ENCODE results near the gene PPM1J.

PPM1J gene

GRCh38 chr1:112676543-112676942 lies 38.6 kb downstream of the PPM1J start:
- Mint-ChIP-seq H3K27ac (no peak overlapping the region), H3K27me3 (no peaks in the 10 kb centered on the region), H3K36me3 (peaks cover 4% of the 10 kb centered on the region), H3K4me3 (no peak overlapping the region), H3K4me1 (peaks cover 31% of the 10 kb centered on the region), H3K9me3 (no peaks in the 10 kb centered on the region)
- ATAC-seq (ENCODE audit: low read depth): peak; percentile 66
- peak in 1 of 2 donors; percentile 25 for DNase-seq (ENCODE audit: low spot score in 2 of 2)

DNA sequence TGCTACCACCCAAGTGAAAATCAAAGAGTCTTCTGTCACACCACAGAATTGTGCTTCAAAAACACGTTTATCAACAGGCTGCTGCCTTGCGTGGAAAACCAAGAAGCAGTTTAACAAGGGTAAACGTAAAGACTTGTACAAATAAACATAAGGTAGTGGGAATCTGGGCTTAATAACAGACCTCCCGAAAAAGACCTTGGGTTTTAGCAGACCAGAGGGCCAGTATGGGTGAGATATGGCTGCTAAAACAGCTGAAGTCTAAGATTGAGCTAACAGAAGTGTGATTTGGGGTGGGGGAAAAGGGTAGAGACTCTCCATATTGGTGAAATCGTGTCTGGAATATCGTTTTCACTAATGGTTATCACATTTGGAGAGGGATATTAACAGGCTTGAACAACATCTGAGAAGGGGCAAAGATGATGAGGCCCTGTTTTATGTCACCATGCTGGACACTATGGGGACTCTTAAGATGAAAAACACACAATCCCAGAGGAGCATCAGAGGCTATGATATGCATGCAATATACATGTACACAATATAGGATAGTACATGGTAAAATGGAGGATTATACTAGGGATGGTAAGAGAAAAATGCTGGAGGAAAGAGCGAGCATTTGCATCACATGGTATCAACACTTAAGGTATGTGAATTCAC lies 39.3 kb downstream of the PPM1J start:
- DNase-seq (ENCODE audit: low spot score in 2 of 2): no peak
- peaks cover 6% of the 10 kb centered on the region for H3K36me3 Mint-ChIP-seq
- ATAC-seq (ENCODE audit: low read depth): no peak
- no peaks in the 10 kb centered on the region for H3K27me3 Mint-ChIP-seq
- peak overlapping the region; percentile 73 for H3K4me3 Mint-ChIP-seq
- H3K4me1 Mint-ChIP-seq: peaks cover 37% of the 10 kb centered on the region
- H3K9me3 Mint-ChIP-seq: no peaks in the 10 kb centered on the region
- H3K27ac Mint-ChIP-seq: no peak overlapping the region

DNA sequence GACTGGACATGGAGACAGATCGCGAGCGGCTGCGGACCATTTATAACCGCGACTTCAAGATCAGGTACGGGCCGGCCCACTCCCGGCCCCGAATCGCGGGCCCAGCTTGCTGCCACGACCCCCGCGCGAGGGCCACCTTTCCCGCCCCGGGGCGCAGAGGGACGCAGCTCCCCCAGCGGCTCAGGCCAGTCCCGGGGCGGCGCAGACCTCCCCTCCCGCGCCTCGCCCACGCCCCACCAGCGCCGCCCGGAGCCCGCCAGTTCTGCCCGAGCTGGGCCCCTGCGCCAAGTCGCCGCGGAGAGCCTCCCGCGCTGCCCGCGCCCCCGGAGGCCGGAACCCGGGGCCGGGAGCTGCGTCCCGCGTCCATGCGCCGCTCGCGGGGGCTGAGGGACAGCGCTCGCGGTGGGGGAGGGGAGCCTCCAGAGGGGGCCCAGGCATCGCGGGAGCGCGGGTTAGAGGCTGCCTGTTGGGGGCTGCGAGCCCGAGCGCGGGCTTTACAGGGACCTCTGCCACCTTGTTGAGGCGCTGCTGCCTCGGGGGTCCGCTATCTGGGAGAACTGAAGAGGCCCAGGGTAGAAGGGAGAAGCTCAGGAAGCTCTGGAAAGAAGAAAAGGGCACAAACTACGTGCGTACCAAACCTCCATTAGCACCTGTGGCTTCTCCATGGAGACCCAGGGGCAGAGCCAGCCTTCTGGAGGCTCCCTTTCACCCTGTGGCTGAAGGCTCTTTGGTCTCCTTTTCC lies 40.0 kb downstream of the PPM1J start:
- peak overlapping the region; percentile 94 for H3K27ac Mint-ChIP-seq
- no peaks in the 10 kb centered on the region for H3K27me3 Mint-ChIP-seq
- peaks cover 37% of the 10 kb centered on the region for H3K4me1 Mint-ChIP-seq
- H3K36me3 Mint-ChIP-seq: peaks cover 12% of the 10 kb centered on the region
- H3K9me3 Mint-ChIP-seq: no peaks in the 10 kb centered on the region
- peak overlapping the region; percentile 100 for H3K4me3 Mint-ChIP-seq
- DNase-seq (ENCODE audit: low spot score in 2 of 2): peak; percentile 14 to 44
- peak; percentile 32 for ATAC-seq (ENCODE audit: low read depth)

- H3K4me1 Mint-ChIP-seq: peaks cover 37% of the 10 kb centered on the region
- H3K27me3 Mint-ChIP-seq: no peaks in the 10 kb centered on the region
- H3K36me3 Mint-ChIP-seq: peaks cover 17% of the 10 kb centered on the region
- ATAC-seq (ENCODE audit: low read depth) (peak; percentile 55), DNase-seq (ENCODE audit: low spot score in 2 of 2) (peak; percentile 17 to 34)
- peak within 1 kb of the TSS; percentile 100 for H3K4me3 Mint-ChIP-seq
- H3K9me3 Mint-ChIP-seq: no peaks in the 10 kb centered on the region
- peak within 1 kb of the TSS; percentile 94 for H3K27ac Mint-ChIP-seq
Measured at GRCh38 chr1:112674440-112674985, 40.6 kb downstream of the PPM1J start, which contains the start of gene MOV10. MOV10 (plus strand) TSS chr1:112674659; CDS start chr1:112674913, 254 bp downstream.

GRCh38 chr1:112673592-112674439 lies 41.3 kb downstream of the PPM1J start:
- DNase-seq (ENCODE audit: low spot score in 2 of 2): peak in 1 of 2 donors; percentile 25
- H3K27ac Mint-ChIP-seq: peak overlapping the region; percentile 94
- H3K27me3 Mint-ChIP-seq: no peaks in the 10 kb centered on the region

GRCh38 chr1:112672842-112673241 lies 42.3 kb downstream of the PPM1J start:
- no peaks in the 10 kb centered on the region for H3K9me3 Mint-ChIP-seq
- H3K4me1 Mint-ChIP-seq: peaks cover 41% of the 10 kb centered on the region
- H3K4me3 Mint-ChIP-seq: peak overlapping the region; percentile 36
- H3K36me3 Mint-ChIP-seq: peaks cover 30% of the 10 kb centered on the region
- no peak for ATAC-seq (ENCODE audit: low read depth)
- peak overlapping the region; percentile 74 for H3K27ac Mint-ChIP-seq
- no peaks in the 10 kb centered on the region for H3K27me3 Mint-ChIP-seq
- no peak for DNase-seq (ENCODE audit: low spot score in 2 of 2)

More at GRCh38 chr1:112673592-112674439, 41.3 kb downstream of the PPM1J start:
- H3K4me1 Mint-ChIP-seq: peaks cover 37% of the 10 kb centered on the region
- H3K4me3 Mint-ChIP-seq: peak overlapping the region; percentile 100
- peak; percentile 43 for ATAC-seq (ENCODE audit: low read depth)
- H3K9me3 Mint-ChIP-seq: no peaks in the 10 kb centered on the region
- H3K36me3 Mint-ChIP-seq: peaks cover 24% of the 10 kb centered on the region

GRCh38 chr1:112672009-112672408 lies 43.1 kb downstream of the PPM1J start:
- Mint-ChIP-seq H3K4me3 (no peak overlapping the region), H3K4me1 (peaks cover 39% of the 10 kb centered on the region), H3K36me3 (peaks cover 34% of the 10 kb centered on the region), H3K27me3 (no peaks in the 10 kb centered on the region), H3K9me3 (no peaks in the 10 kb centered on the region), H3K27ac (peak overlapping the region; percentile 60)
- ATAC-seq (ENCODE audit: low read depth): no peak
- DNase-seq (ENCODE audit: low spot score in 2 of 2): no peak

DNA sequence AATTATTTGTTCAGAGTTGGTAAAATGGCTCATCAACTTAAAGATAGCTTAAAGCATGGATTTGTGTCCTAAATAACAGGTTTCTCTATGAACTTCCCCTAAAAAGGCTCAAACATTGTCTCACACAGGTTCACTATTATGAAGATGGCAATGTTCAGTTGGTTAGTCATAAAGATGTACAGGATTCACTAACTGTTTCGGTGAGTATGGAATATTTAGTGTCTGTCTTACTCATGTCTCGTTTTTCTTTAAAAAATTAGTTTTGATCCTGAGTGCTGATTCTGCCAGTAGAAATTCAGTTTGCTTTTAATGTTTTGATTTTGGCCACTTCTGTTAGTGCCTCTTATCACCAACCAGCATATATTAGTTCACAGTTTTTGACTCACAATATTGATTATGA lies 48.2 kb downstream of the PPM1J start:
- DNase-seq (ENCODE audit: low spot score in 2 of 2) (no peak), ATAC-seq (ENCODE audit: low read depth) (no peak)
- Mint-ChIP-seq H3K9me3 (no peaks in the 10 kb centered on the region), H3K27ac (no peak overlapping the region), H3K27me3 (no peaks in the 10 kb centered on the region), H3K36me3 (peaks cover 46% of the 10 kb centered on the region), H3K4me3 (no peak overlapping the region), H3K4me1 (peaks cover 15% of the 10 kb centered on the region)

DNA sequence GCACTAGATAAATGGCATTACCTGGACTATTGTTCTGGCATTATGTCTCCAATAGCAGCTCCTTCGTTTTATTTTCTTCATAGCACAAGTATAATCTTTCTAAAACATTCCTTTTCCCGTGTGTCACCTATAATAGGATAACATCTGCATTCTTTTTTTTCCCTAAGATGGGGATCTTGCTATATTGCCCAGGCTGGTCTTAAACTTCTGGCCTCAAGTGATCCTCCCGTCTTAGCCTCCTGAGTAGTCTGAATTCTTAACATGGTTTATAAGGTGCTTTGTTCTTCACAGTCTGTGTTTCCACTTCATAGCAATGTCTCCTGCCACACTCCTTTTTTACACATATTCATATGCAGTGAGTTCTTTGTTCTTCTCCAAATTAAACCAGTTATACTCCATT lies 49.3 kb downstream of the PPM1J start:
- DNase-seq (ENCODE audit: low spot score in 2 of 2): no peak
- Mint-ChIP-seq H3K4me3 (no peak overlapping the region), H3K27ac (peak overlapping the region; percentile 15), H3K36me3 (peaks cover 49% of the 10 kb centered on the region), H3K9me3 (no peaks in the 10 kb centered on the region), H3K27me3 (no peaks in the 10 kb centered on the region), H3K4me1 (peaks cover 8% of the 10 kb centered on the region)
- ATAC-seq (ENCODE audit: low read depth): no peak

Data from memory B cell (primary cell).